Spleen (tissue), 11 donors: ENCODE measurements around the gene CECR2. TPM values are rescaled to one million over a fixed set of nuclear protein-coding genes. Genes with fewer than 3 reads are reported as not detected.

Experiments
- DNase-seq: peaks from one replicate; pipeline ENCODE4 v3.0.0-alpha.2; 2020
- H3K27ac ChIP-seq, 8 donors: fragments of 200-600 bp; sonication (generic) in 7 of 8; 1 replicate in 4 of 8; 2 replicates in 4 of 8; pipeline versions ENCODE4 v1.5.0 to v1.8.0; 2016 to 2021; ENCODE audit warnings: inconsistent platforms in 4 of 8, mild to moderate bottlenecking in 4 of 8, moderate library complexity in 1 of 8
- H3K27me3 ChIP-seq, 7 donors: fragments of 200-600 bp; sonication (generic) in 6 of 7; replicated peaks in 1 of 7; 1 replicate in 4 of 7; 2 replicates in 3 of 7; pipeline versions ENCODE4 v1.5.0 to v1.8.0; 2016 to 2021; ENCODE audit warnings: inconsistent platforms in 3 of 7, mild to moderate bottlenecking in 1 of 7
- H3K36me3 ChIP-seq, 6 donors: fragments of 200-600 bp; sonication (generic) in 5 of 6; 1 replicate in 4 of 6; 2 replicates in 2 of 6; pipeline versions ENCODE4 v1.5.0 to v1.8.0; 2016 to 2021; ENCODE audit warnings: inconsistent platforms in 2 of 6
- H3K4me1 ChIP-seq, 6 donors: fragments of 200-600 bp; sonication (generic) in 5 of 6; 1 replicate in 3 of 6; 2 replicates in 3 of 6; pipeline versions ENCODE4 v1.5.0 to v1.8.0; 2016 to 2021; ENCODE audit warnings: inconsistent platforms in 3 of 6
- H3K4me3 ChIP-seq, 8 donors: fragments of 200-600 bp; sonication (generic) in 7 of 8; 1 replicate in 4 of 8; 2 replicates in 4 of 8; pipeline versions ENCODE4 v1.5.0 to v1.8.0; 2016 to 2021; ENCODE audit warnings: inconsistent platforms in 4 of 8, mild to moderate bottlenecking in 4 of 8, moderate library complexity in 2 of 8
- H3K9me3 ChIP-seq, 8 donors: fragments of 200-600 bp; sonication (generic) in 7 of 8; 1 replicate in 4 of 8; 2 replicates in 4 of 8; pipeline versions ENCODE4 v1.5.0 to v1.8.0; 2016 to 2021; ENCODE audit warnings: inconsistent platforms in 4 of 8
- CTCF ChIP-seq, 11 experiments: fragments of 200-600 bp in 7 of 11; fragments of 450-650 bp in 4 of 11; sonication (generic) in 4 of 11; IDR thresholded peaks in 8 of 11; conservative IDR thresholded peaks in 3 of 11; 1 replicate in 7 of 11; 2 replicates in 4 of 11; pipeline versions ENCODE4 v1.4.0 to v1.8.0; 2016 to 2021; ENCODE audit warnings: antibody characterized with exemption in 11 of 11, inconsistent platforms in 4 of 11, mild to moderate bottlenecking in 1 of 11
- POLR2A ChIP-seq, 3 donors: fragments of 450-650 bp; IDR thresholded peaks; one replicate each; pipeline ENCODE4 v1.5.1; 2017; ENCODE audit warnings: antibody characterized with exemption in 3 of 3, mild to moderate bottlenecking in 1 of 3
- POLR2AphosphoS5 ChIP-seq, 3 donors: sonication (generic); formaldehyde crosslinking; IDR thresholded peaks; one replicate each; pipeline ENCODE4 v1.5.1; 2017; ENCODE audit warnings: antibody characterized with exemption in 3 of 3
- WGBS, 5 donors: extraction: QIAGEN DNeasy Blood & Tissue Kit in 3 of 5; methylation state at CpG; one replicate each; pipeline versions ENCODE4 v1.1.5 to v1.1.7; 2013 to 2018; 5-methylcytosine and 5-hydroxymethylcytosine counted together
- intact Hi-C: fragments of 100-400 bp; cut with DNase I; formaldehyde crosslinking; loops from one replicate; pipeline ENCODE4 v1.15.0; 2023; ENCODE audit warnings: low total_unique reads
- polyA plus RNA-seq, 3 donors: library from polyadenylated mRNA; stranded (reverse); fragments of 200-250 nt; gene quantifications; one replicate each; pipeline ENCODE4 v1.2.1, GENCODE V29; 2013
- total RNA-seq, 7 donors: library from RNA; depleted of rRNA in 3 of 7; stranded (reverse); fragments of >200 nt in 3 of 7; fragmentation: NEBNext Ultra II Directional in 4 of 7; extraction: Animal tissue kit (Norgen Biotek cat#: 25700) in 4 of 7; gene quantifications; one replicate each; pipeline versions ENCODE4 v1.1.0 to v1.2.1, GENCODE V29; 2016 to 2021
- donor health status: healthy with polysubstance abuse.
- donor health status: DM: no; HTN: no; CAD: no; lungs with moderate emphysema.
- donor health status: DM: no; HTN: no; CAD: no.
- donor health status: Bipolar disorder and iron deficiency.
- donor health status: healthy.
- donor health status: DM: no; HTN: no; CAD: no.
- donor health status: DM: yes; HTN: yes; CAD: no.

The CECR2 gene
- total and polyA plus RNA-seq, 10 donors: 0.05 to 3.0 (median 0.91) TPM

DNA sequence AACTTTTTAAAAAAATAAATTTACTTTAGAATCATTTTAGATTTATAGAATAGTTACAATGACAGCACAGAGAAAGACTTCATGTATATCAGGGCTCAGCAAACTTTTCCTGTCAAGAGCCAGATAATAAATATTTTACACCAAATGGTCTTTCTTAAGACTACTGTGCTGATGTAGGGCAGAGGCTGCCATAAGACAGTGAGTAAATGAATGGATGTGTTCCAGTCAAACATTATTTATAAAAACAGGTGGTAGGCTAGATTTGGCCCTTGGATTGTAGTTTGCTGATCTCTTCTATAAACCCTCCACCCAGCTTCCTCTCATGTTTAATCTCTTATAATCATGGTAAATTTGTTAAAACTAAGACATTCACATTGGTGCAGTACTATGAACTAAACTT is 33.0 kb downstream of the CECR2 start:
- no peak for DNase-seq
- H3K36me3 ChIP-seq: no peaks in the 10 kb centered on the region
- H3K27me3 ChIP-seq: no peaks in the 10 kb centered on the region
- no peaks in the 10 kb centered on the region for H3K4me1 ChIP-seq
- H3K27ac ChIP-seq: no peak overlapping the region
- intact Hi-C loops: no loop called here
- H3K9me3 ChIP-seq: no peaks in the 10 kb centered on the region
- H3K4me3 ChIP-seq: no peak overlapping the region
- no peak for TF ChIP-seq POLR2A (IDR thresholded peaks at IDR 0.05)

- intact Hi-C loops: no loop called here
- Histone ChIP-seq H3K9me3 (no peaks in the 10 kb centered on the region), H3K27ac (no peak overlapping the region), H3K27me3 (no peaks in the 10 kb centered on the region), H3K4me3 (no peak overlapping the region), H3K36me3 (no peaks in the 10 kb centered on the region), H3K4me1 (no peaks in the 10 kb centered on the region)
- no peak for TF ChIP-seq POLR2AphosphoS5 (IDR thresholded peaks at IDR 0.05)
- TF ChIP-seq POLR2A (IDR thresholded peaks at IDR 0.05): no peak
- TF ChIP-seq CTCF (IDR thresholded peaks at IDR 0.05 in 8 of 11, conservative IDR thresholded peaks at IDR 0.05 in 3 of 11): no peak
- WGBS, 5 donors: 64 to 90% (median 78%) methylated on average over 13 of the region's 13 CpGs
- no peak for DNase-seq
These were observed 34.6 kb downstream of the CECR2 start for GRCh38 chr22:17403906-17404305.

DNA sequence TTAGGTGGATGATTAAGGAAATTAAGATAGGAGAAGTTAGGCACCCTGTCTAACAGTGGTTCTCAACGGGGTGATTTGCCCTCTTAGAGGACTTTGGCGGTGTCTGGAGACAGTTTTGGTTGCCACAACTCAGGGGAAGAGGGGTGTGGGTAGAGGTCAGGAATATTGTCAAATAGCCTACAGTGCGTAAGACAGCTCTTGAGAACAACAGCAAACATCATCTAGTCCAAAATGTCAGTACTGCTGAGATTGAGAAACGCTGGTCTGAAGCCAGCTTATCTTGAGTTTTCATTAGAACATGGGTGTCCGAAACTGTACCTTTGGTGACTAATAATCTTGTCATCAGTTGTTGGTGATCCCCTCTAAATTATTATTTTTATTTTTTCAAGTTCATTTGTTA is 38.4 kb downstream of the CECR2 start:
- Histone ChIP-seq H3K4me1 (no peaks in the 10 kb centered on the region), H3K9me3 (no peaks in the 10 kb centered on the region), H3K27ac (no peak overlapping the region), H3K4me3 (no peak overlapping the region), H3K36me3 (no peaks in the 10 kb centered on the region), H3K27me3 (peaks cover 0 to 3% (median 0%) of the 10 kb centered on the region in 7 donors)
- TF ChIP-seq POLR2AphosphoS5 (IDR thresholded peaks at IDR 0.05) (no peak), POLR2A (IDR thresholded peaks at IDR 0.05) (no peak), CTCF (IDR thresholded peaks at IDR 0.05 in 8 of 11, conservative IDR thresholded peaks at IDR 0.05 in 3 of 11) (no peak)
- DNase-seq: no peak
- 78 to 89% (median 86%) methylated on average over 5 of the region's 5 CpGs for WGBS, 5 donors
- intact Hi-C loops: no loop called here

- WGBS, 5 donors: 83 to 94% (median 90%) methylated on average over 4 of the region's 4 CpGs
- H3K27ac ChIP-seq: no peak overlapping the region
- no peaks in the 10 kb centered on the region for H3K36me3 ChIP-seq
- no peak for TF ChIP-seq POLR2A (IDR thresholded peaks at IDR 0.05)
- H3K9me3 ChIP-seq: no peaks in the 10 kb centered on the region
- no peak for DNase-seq
- no peak overlapping the region for H3K4me3 ChIP-seq
- intact Hi-C loops: no loop called here
- H3K4me1 ChIP-seq: no peaks in the 10 kb centered on the region
- H3K27me3 ChIP-seq: peaks cover 0 to 4% (median 0%) of the 10 kb centered on the region in 7 donors
These were observed 41.3 kb downstream of the CECR2 start for GRCh38 chr22:17410576-17410975.

DNA sequence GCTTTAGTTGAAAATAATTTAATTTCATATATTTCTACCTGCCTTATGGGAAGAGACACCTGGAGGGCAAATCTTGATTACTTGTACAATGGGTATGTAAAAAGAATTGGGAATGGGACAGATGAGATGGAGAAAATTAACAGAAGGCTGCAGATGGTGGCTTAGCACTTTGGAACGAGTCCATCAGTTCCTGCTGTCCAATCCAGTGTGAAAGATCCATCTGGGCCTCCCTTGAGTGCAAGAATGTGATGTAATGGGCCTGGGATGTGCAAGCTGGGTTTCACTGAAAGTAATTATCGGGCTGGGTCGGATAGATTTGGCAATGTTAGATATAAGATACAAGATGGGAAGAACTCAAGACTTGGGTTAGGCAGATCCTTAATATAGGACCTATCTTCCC is 42.0 kb downstream of the CECR2 start:
- H3K36me3 ChIP-seq: no peaks in the 10 kb centered on the region
- WGBS, 5 donors: 50 to 89% (median 64%) methylated on average over 3 of the region's 3 CpGs
- no peak overlapping the region for H3K27ac ChIP-seq
- DNase-seq: no peak
- no peaks in the 10 kb centered on the region for H3K9me3 ChIP-seq
- peaks cover 0 to 4% (median 0%) of the 10 kb centered on the region in 7 donors for H3K27me3 ChIP-seq
- no peaks in the 10 kb centered on the region for H3K4me1 ChIP-seq
- no peak overlapping the region for H3K4me3 ChIP-seq
- TF ChIP-seq POLR2A (IDR thresholded peaks at IDR 0.05) (no peak), CTCF (IDR thresholded peaks at IDR 0.05 in 8 of 11, conservative IDR thresholded peaks at IDR 0.05 in 3 of 11) (no peak), POLR2AphosphoS5 (IDR thresholded peaks at IDR 0.05) (no peak)
- intact Hi-C loops: no loop called here
